Motor neuron (in vitro differentiated cells): ENCODE data around the gene PCDHA10. TPM values are rescaled to one million over a fixed set of nuclear protein-coding genes. Genes with fewer than 3 reads are reported as not detected.
"Not testable (repeated sequence)": the region's sequence is repeated elsewhere in the genome, so short reads cannot be mapped to it uniquely, and the experiment has no call there.

Experiments used
- ATAC-seq, 8 experiments: fragments of 200-7000 bp; cut with Tn5 transposase; replicated peaks in 6 of 8; 2 replicates each; pipeline ENCODE4 v1.8.0; 2021; ENCODE audit warnings: mild to moderate bottlenecking in 8 of 8, moderate library complexity in 8 of 8
- H3K27ac ChIP-seq, 2 donors: fragments of 250-450 bp; sonication (Bioruptor Pico); 2 replicates each; pipeline ENCODE4 v1.9.0; 2021; ENCODE audit warnings: antibody characterized with exemption in 2 of 2, mild to moderate bottlenecking in 2 of 2, moderate library complexity in 1 of 2
- H3K4me1 ChIP-seq, 2 donors: fragments of 250-450 bp; sonication (Bioruptor Pico); replicated peaks in 1 of 2; 2 replicates each; pipeline ENCODE4 v1.6.1; 2021; ENCODE audit warnings: antibody characterized with exemption in 2 of 2, mild to moderate bottlenecking in 2 of 2, moderate library complexity in 1 of 2
- H3K4me3 ChIP-seq, 5 donors: fragments of 250-450 bp; sonication (Bioruptor Pico); 2 replicates each; pipeline ENCODE4 v1.9.0; 2021; ENCODE audit warnings: antibody characterized with exemption in 5 of 5, mild to moderate bottlenecking in 5 of 5, moderate library complexity in 4 of 5
- WGBS, 10 experiments: fragments of 450-650 bp; shearing (Covaris generic); methylation state at CpG; one replicate each; pipeline ENCODE4 v1.0.0; 2022; 5-methylcytosine and 5-hydroxymethylcytosine counted together
- in situ Hi-C, 9 experiments: fragments of 400-800 bp; cut with MboI; loops; one replicate each; pipeline ENCODE4 v1.15.0; 2021; ENCODE audit warnings: low sequenced_read_pairs in 9 of 9, low pct_unique_long_range_greater_than_20kb in 2 of 9; ENCODE audit not compliant: unreplicated experiment in 9 of 9
- total RNA-seq, 8 experiments: library from RNA; unstranded; fragments of 300-600 nt; gene quantifications; 2 replicates each; pipeline versions ENCODE4 v1.2.3 to v1.2.4, GENCODE V29; 2022

The PCDHA10 gene
- total RNA-seq, 8 experiments from 2014 or later: 0.10 to 8.1 (median 2.0) TPM

DNA sequence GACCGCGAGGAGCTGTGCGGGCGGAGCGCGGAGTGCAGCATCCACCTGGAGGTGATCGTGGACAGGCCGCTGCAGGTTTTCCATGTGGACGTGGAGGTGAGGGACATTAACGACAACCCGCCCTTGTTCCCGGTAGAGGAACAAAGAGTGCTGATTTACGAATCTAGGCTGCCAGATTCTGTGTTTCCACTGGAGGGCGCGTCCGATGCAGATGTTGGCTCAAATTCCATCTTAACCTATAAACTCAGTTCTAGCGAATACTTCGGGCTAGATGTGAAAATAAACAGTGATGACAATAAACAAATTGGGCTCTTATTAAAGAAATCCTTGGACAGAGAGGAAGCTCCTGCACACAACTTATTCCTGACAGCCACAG lies 27.3 kb upstream of the PCDHA10 start:
- Histone ChIP-seq H3K4me3 (peak overlapping the region in 1 of 5 donors; percentile 1), H3K27ac (no peak overlapping the region), H3K4me1 (no peaks in the 10 kb centered on the region)
- in situ Hi-C loops: no loop called here
- ATAC-seq: peak in 1 of 8 experiments; percentile 24
- whole genome bisulfite sequencing, 10 experiments: 0 to 96% (median 93%) methylated on average over 1 to 5 of the region's 18 CpGs; no CpG with 5 or more reads in 6 of the 10 experiments

DNA sequence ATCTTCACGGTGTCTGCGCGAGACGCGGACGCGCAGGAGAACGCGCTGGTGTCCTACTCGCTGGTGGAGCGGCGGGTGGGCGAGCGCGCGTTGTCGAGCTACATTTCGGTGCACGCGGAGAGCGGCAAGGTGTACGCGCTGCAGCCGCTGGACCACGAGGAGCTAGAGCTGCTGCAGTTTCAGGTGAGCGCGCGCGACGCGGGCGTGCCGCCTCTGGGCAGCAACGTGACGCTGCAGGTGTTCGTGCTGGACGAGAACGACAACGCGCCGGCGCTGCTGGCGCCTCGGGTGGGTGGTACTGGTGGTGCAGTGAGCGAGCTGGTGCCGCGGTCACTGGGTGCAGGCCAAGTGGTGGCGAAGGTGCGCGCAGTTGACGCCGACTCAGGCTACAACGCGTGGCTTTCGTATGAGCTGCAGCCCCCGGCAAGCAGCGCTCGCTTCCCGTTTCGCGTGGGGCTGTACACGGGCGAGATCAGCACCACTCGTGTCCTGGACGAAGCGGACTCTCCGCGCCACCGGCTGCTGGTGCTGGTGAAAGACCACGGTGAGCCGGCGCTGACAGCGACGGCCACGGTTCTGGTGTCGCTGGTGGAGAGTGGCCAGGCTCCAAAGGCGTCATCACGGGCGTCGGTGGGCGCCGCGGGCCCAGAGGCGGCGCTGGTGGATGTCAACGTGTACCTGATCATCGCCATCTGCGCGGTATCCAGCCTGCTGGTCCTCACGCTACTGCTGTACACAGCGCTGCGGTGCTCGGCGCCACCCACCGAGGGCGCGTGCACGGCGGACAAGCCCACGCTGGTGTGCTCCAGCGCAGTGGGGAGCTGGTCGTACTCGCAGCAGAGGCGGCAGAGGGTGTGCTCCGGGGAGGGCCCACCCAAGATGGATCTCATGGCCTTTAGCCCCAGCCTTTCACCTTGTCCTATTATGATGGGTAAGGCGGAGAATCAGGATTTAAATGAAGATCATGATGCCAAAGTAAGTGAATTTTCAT lies 25.9 kb upstream of the PCDHA10 start:
- not testable (repeated sequence) for ATAC-seq

DNA sequence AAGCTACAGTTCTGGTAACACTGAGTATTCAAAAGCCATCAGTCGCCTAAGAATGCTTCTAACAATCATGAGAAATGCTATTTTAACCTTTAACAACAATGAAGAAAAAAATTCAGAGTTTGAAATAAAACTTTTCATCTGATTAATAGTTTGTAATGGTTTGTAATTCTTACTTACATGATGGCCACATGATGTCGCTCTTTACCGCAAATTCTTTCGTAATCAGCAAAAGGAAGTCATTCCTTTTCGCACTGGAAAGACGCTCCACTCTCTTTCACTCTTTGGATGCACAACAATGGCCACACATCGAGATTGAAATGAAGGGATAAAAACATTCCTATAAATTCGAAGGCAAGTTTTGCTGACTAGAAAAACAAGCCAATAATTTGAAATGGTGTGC lies 21.7 kb upstream of the PCDHA10 start, which contains the start of gene PCDHA7:
Gene PCDHA7, plus strand, starts transcription at position 277 of the 400 bp plus-strand sequence. Its CDS starts 115 bp downstream, at position 392.
- whole genome bisulfite sequencing, 10 experiments: 8 to 100% (median 70%) methylated on average over 1 to 8 of the region's 8 CpGs
- no peak within 1 kb of the TSS for H3K4me3 ChIP-seq

More for the DNA sequence above, 25.9 kb upstream of the PCDHA10 start:
- H3K4me1 ChIP-seq, H3K4me3 ChIP-seq, H3K27ac ChIP-seq, in situ Hi-C loops: not testable (repeated sequence)
- 30 to 99% (median 77%) methylated on average over 1 to 55 of the region's 106 CpGs; no CpG with 5 or more reads in 1 of the 10 experiments for WGBS, 10 experiments

DNA sequence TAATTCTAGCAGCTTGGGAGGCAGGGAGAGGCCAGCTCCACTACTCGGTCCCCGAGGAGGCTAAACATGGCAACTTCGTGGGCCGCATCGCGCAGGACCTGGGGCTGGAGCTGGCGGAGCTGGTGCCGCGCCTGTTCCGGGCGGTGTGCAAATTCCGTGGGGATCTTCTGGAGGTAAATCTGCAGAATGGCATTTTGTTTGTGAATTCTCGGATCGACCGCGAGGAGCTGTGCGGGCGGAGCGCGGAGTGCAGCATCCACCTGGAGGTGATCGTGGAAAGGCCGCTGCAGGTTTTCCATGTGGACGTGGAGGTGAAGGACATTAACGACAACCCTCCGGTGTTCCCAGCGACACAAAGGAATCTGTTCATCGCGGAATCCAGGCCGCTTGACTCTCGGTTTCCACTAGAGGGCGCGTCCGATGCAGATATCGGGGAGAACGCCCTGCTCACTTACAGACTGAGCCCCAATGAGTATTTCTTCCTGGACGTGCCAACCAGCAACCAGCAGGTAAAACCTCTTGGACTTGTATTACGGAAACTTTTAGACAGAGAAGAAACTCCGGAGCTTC lies 21.2 kb upstream of the PCDHA10 start:
- WGBS, 10 experiments: 29 to 100% (median 88%) methylated on average over 1 to 10 of the region's 38 CpGs; no CpG with 5 or more reads in 6 of the 10 experiments
- in situ Hi-C loops, H3K4me3 ChIP-seq, H3K4me1 ChIP-seq, ATAC-seq, H3K27ac ChIP-seq: not testable (repeated sequence)

More for the DNA sequence above, 21.7 kb upstream of the PCDHA10 start, which contains the start of gene PCDHA7:
- no peak for ATAC-seq
- Histone ChIP-seq H3K4me1 (no peaks in the 10 kb centered on the region), H3K27ac (no peak within 1 kb of the TSS)
- in situ Hi-C loops: no loop called here

DNA sequence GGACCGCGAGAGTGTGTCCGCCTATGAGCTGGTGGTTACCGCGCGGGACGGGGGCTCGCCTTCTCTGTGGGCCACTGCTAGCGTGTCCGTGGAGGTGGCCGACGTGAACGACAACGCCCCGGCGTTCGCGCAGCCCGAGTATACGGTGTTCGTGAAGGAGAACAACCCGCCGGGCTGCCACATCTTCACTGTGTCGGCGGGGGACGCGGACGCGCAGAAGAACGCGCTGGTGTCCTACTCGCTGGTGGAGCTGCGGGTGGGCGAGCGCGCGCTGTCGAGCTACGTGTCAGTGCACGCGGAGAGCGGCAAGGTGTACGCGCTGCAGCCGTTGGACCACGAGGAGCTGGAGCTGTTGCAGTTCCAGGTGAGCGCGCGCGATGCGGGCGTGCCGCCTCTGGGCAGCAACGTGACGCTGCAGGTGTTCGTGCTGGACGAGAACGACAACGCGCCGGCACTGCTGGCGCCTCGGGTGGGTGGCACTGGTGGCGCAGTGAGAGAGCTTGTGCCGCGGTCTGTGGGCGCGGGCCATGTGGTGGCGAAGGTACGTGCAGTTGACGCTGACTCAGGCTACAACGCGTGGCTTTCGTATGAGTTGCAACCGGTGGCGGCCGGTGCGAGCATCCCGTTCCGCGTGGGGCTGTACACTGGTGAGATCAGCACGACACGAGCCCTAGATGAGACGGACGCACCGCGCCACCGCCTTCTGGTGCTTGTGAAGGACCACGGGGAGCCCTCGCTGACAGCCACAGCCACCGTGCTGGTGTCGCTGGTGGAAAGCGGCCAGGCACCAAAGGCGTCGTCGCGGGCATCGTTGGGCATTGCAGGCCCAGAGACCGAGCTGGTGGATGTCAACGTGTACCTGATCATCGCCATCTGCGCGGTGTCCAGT lies 19.8 kb upstream of the PCDHA10 start:
- 40 to 100% (median 95%) methylated on average over 3 to 39 of the region's 103 CpGs; no CpG with 5 or more reads in 1 of the 10 experiments for WGBS, 10 experiments
- Histone ChIP-seq H3K27ac (no peak overlapping the region), H3K4me1 (no peaks in the 10 kb centered on the region), H3K4me3 (no peak overlapping the region)
- in situ Hi-C loops: no loop called here
- ATAC-seq: no peak

DNA sequence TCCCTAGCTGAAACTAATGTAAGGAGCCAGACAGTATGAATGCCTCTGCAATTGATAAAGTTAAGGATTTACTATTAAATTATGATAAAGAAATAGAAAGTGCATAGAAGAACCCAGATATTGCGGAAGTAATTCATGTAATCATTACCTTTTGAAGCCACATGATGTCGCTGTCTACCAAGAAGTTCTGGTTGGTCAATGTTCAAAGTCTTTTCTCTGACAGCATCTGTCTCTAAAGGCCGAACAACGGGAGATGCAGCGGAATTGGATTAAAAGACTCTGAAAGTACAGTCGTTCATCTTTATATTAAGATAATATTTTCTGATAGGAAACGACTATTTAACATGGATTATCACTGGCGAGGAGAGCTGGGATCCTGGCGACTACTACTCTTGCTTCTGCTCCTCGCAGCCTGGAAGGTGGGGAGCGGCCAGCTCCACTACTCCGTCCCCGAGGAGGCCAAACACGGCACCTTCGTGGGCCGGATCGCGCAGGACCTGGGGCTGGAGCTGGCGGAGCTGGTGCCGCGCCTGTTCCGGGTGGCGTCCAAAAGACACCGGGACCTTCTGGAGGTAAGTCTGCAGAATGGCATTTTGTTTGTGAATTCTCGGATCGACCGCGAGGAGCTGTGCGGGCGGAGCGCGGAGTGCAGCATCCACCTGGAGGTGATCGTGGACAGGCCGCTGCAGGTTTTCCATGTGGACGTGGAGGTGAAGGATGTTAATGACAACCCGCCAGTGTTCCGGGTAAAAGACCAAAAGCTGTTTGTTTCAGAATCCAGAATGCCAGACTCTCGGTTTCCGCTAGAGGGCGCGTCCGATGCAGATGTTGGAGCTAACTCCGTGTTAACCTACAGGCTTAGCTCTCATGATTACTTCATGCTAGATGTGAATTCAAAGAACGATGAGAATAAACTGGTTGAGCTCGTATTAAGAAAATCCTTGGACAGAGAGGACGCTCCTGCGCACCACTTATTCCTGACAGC lies 14.4 kb upstream of the PCDHA10 start, which contains the start of gene PCDHA8:
Gene PCDHA8, plus strand, starts transcription at position 210 of the 985 bp plus-strand sequence. Its CDS starts 135 bp downstream, at position 345.
- Histone ChIP-seq H3K27ac (no peak within 1 kb of the TSS), H3K4me1 (no peaks in the 10 kb centered on the region), H3K4me3 (no peak within 1 kb of the TSS)
- in situ Hi-C loops: no loop called here
- no peak for ATAC-seq
- 7 to 92% (median 77%) methylated on average over 2 to 15 of the region's 47 CpGs for WGBS, 10 experiments

DNA sequence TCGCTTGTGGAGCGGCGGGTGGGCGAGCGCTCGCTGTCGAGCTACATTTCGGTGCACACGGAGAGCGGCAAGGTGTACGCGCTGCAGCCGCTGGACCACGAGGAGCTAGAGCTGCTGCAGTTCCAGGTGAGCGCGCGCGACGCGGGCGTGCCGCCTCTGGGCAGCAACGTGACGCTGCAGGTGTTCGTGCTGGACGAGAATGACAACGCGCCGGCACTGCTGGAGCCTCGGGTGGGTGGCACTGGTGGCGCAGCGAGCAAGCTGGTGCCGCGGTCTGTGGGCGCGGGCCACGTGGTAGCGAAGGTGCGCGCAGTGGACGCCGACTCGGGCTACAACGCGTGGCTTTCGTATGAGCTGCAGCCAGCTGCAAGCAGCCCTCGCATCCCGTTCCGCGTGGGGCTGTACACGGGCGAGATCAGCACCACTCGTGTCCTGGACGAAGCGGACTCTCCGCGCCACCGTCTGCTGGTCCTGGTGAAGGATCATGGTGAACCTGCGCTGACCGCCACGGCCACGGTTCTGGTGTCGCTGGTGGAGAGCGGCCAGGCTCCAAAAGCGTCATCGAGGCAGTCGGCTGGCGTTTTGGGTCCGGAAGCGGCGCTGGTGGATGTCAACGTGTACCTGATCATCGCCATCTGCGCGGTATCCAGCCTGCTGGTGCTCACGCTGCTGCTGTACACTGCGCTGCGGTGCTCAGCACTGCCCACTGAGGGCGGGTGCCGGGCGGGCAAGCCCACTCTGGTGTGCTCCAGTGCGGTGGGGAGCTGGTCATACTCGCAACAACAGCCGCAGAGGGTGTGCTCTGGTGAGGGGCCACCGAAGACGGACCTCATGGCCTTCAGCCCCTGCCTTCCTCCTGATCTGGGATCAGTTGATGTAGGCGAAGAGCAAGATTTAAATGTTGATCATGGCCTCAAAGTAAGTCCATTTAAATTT lies 12.6 kb upstream of the PCDHA10 start:
- Histone ChIP-seq H3K4me1 (no peaks in the 10 kb centered on the region), H3K27ac (no peak overlapping the region), H3K4me3 (no peak overlapping the region)
- 20 to 96% (median 85%) methylated on average over 1 to 15 of the region's 87 CpGs; no CpG with 5 or more reads in 3 of the 10 experiments for WGBS, 10 experiments
- ATAC-seq: no peak
- in situ Hi-C loops: no loop called here

DNA sequence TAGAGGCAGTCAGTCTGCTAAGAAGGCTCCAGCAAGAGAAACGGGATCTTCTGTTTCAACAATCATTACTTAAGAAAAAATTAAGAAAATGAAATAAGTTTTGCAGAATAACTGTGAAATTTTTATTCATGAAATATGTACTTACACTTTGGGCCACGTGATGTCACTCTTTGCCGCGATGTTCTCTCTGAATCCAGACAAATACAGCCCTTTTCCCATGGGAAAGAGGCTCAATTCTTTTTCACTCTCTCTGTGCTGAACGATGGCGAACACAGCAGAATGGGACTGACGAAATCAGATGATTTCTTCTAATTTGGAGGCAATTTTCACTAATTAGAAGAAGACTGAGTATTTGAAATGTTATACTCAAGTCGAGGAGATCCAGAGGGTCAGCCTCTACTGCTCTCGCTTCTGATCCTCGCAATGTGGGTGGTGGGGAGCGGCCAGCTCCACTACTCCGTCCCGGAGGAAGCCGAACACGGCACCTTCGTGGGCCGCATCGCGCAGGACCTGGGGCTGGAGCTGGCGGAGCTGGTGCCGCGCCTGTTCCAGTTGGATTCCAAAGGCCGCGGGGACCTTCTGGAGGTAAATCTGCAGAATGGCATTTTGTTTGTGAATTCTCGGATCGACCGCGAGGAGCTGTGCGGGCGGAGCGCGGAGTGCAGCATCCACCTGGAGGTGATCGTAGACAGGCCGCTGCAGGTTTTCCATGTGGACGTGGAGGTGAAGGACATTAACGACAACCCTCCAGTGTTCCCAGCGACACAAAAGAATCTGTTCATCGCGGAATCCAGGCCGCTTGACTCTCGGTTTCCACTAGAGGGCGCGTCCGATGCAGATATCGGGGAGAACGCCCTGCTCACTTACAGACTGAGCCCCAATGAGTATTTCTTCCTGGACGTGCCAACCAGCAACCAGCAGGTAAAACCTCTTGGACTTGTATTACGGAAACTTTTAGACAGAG lies 7.3 kb upstream of the PCDHA10 start, which contains the start of gene PCDHA9:
Gene PCDHA9, plus strand, starts transcription at position 244 of the 964 bp plus-strand sequence. Its CDS starts 114 bp downstream, at position 358.
- in situ Hi-C loops, H3K4me1 ChIP-seq, H3K4me3 ChIP-seq, H3K27ac ChIP-seq: not testable (repeated sequence)
- 3 to 96% (median 74%) methylated on average over 4 to 17 of the region's 48 CpGs; no CpG with 5 or more reads in 1 of the 10 experiments for WGBS, 10 experiments
- peak in 1 of 8 experiments; percentile 41 for ATAC-seq

DNA sequence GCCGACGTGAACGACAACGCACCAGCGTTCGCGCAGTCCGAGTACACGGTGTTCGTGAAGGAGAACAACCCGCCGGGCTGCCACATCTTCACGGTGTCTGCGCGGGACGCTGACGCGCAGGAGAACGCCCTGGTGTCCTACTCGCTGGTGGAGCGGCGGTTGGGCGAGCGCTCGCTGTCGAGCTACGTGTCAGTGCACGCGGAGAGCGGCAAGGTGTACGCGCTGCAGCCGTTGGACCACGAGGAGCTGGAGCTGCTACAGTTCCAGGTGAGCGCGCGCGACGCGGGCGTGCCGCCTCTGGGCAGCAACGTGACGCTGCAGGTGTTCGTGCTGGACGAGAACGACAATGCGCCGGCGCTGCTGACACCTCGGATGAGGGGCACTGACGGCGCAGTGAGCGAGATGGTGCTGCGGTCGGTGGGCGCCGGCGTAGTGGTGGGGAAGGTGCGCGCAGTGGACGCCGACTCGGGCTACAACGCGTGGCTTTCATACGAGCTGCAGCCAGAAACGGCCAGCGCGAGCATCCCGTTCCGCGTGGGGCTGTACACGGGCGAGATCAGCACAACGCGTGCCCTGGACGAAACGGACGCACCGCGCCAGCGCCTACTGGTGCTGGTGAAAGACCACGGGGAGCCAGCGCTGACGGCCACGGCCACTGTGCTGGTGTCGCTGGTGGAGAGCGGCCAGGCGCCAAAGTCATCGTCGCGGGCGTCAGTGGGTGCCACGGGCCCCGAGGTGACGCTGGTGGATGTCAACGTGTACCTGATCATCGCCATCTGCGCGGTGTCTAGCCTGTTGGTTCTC lies 5.7 kb upstream of the PCDHA10 start:
- not testable (repeated sequence) for ATAC-seq, H3K27ac ChIP-seq, H3K4me1 ChIP-seq, H3K4me3 ChIP-seq
- 75 to 99% (median 90%) methylated on average over 1 to 32 of the region's 101 CpGs; no CpG with 5 or more reads in 3 of the 10 experiments for WGBS, 10 experiments
- in situ Hi-C loops: loop anchor here in 1 of 9 experiments (25.0 kb wide), 1 partner anchor 187 kb away; no protein-coding TSS in a partner anchor
